Frontal cortex (tissue), 4 donors: ENCODE data around the gene INO80. TPM values are rescaled to one million over a fixed set of nuclear protein-coding genes. Genes with fewer than 3 reads are reported as not detected.
"Not testable (repeated sequence)": the region's sequence is repeated elsewhere in the genome, so short reads cannot be mapped to it uniquely, and the experiment has no call there.

Experiments
- DNase-seq, 2 donors: peaks; one replicate each; pipeline ENCODE4 v3.0.0; 2012; ENCODE audit warnings: low spot score in 2 of 2
- FAIRE-seq: peaks from 2 replicates; lab custom pipeline; 2012; peaks lifted over from hg19 to GRCh38; lab: Jason Lieb, UNC
- total RNA-seq: library from RNA; depleted of rRNA; stranded (reverse); fragments of >200 nt; gene quantifications from one replicate; pipeline ENCODE4 v1.2.3, GENCODE V29; 2014
- donor health status: control.
- donor health status: control.
- donor health status: control.

The INO80 gene
- total RNA-seq, 1 donor from 2014 or later = 35.5 TPM

DNA sequence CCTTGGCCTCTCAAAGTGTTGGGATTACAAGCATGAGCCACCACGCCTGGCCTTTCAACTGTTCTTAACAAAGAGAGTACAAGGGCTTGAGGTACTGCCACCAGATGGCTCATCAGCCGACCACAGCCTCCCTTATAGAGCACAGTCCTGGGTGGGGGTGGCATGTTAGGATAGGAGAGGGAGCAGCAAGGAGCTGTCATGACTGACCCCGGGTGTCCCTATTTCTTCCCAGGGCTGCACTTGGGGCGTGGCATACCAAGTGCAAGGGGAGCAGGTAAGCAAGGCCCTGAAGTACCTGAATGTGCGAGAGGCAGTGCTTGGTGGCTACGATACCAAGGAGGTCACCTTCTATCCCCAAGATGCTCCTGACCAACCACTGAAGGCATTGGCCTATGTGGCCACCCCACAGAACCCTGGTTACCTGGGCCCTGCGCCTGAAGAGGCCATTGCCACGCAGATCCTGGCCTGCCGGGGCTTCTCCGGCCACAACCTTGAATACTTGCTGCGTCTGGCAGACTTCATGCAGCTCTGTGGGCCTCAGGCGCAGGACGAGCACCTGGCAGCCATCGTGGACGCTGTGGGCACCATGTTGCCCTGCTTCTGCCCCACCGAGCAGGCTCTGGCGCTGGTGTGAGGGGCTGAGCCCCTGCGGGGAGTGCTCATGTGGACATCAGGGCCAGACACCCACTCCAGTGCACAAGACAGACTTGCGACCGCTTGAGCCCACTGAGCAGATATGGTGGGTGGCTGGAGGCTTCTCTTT lies 160.8 kb downstream of the INO80 start:
- FAIRE-seq = no peak
- DNase-seq = no peak

DNA sequence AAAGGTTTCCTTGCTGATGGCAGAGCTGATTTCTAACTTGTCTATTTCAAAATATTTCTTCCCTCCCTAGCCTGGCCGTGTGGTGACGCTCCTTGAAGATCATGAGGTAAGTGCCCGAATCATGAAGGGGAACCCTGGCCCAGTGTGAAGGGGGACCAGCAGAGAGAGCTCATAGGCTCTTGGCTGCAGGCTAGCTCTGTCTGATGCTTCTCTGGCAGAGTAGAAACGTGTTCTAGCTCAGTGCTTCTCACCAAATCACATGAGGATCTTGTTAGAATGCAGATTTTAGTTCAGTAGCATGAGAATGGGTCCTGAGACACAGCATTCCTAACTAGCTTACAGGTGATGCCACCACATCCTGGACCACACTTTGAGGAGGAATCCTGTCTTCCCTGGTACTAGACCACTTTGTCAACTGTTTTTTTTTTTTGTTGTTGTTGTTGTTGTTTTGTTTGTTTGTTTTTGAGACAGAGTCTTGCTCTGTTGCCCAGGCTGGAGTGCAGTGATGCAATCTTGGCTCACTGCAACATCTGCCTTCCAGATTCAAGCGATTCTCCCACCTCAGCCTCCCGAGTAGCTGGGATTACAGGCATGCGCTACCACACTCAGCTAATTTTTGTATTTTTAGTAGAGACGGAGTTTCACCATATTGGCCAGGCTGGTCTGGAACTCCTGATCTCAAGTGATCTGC lies 161.8 kb downstream of the INO80 start:
- not testable (repeated sequence) for FAIRE-seq, DNase-seq

- FAIRE-seq (no peak), DNase-seq (no peak)
These were observed 162.4 kb downstream of the INO80 start for GRCh38 chr15:40953713-40954074.

DNA sequence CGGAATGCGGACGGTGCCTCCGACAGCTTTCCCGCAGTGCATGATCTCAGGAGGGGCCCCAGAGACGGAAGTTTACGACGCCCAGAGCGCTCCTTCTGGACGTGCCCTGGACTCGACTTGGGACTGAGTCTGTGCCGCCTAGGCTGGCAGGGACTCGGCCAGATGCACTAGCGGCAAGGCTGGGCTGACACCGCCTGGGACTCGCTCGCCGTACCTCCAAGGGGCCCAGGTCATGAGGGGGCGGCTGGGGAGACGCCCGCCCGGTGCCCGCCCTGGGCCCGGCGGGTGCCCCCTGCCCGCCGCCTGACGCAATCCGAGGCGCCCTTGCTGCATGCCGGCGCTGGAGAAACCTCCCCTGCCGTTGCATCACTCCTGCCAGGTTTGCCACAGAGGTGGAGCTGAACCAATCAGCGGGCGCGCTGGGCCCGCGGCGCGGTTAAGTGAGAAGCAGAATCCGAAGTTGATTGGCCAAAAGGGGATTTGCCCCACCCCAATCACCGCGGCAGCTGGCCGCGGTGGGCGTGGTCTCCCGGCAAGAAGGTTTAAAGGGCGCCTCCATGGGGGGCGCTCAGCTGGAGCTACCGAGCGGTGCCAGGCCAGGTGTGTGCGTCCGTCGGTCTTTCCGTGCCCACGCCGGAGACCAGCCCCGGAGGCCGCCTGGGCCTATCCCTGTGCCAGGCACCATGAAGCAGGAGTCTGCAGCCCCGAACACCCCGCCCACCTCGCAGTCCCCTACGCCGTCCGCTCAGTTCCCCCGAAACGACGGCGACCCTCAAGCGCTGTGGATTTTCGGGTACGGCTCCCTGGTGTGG lies 163.0 kb downstream of the INO80 start, which contains the start of gene CHAC1:
TSS of gene CHAC1 (plus strand) at position 571 of the 812 bp plus-strand sequence. CDS start at position 684, 113 bp downstream.
- DNase-seq (peak; percentile 92 to 99), FAIRE-seq (no peak)

DNA sequence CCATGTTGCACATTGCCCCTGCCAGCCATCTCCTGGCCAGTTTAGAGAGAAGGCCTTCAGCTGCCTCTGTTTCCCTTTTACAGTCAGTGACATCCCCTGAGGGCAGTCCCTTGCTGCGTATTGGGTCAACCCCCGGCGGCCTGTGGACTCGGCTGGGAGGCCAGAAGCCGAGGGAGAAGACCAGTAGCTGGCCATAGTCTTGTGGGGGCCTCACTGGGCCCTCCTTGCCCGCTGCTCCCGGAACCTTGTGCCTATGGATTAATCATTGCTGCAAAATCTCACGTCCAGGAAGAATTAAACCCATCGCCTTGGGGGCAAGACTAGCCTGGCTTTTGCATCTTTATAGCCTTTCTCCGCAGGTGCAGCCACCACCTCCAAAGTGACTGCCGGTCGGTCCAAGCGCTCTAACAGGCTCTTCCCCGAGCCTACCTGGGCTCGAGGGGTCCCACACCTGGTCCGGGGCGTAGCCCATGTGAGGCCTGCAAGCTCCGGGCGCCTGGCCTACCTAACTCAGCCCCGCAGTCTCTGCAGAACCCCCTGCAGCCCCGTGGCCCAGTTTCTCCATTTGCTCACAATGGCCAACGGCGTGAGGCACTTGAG lies 163.7 kb downstream of the INO80 start:
- DNase-seq = no peak
- no peak for FAIRE-seq

- DNase-seq = no peak
- no peak for FAIRE-seq
These were observed 164.3 kb downstream of the INO80 start for GRCh38 chr15:40951764-40952163.

- FAIRE-seq (no peak), DNase-seq (no peak)
These were observed 166.3 kb downstream of the INO80 start for GRCh38 chr15:40949756-40950207.

- FAIRE-seq (no peak), DNase-seq (no peak)
These were observed 167.2 kb downstream of the INO80 start for GRCh38 chr15:40948706-40949473.

DNA sequence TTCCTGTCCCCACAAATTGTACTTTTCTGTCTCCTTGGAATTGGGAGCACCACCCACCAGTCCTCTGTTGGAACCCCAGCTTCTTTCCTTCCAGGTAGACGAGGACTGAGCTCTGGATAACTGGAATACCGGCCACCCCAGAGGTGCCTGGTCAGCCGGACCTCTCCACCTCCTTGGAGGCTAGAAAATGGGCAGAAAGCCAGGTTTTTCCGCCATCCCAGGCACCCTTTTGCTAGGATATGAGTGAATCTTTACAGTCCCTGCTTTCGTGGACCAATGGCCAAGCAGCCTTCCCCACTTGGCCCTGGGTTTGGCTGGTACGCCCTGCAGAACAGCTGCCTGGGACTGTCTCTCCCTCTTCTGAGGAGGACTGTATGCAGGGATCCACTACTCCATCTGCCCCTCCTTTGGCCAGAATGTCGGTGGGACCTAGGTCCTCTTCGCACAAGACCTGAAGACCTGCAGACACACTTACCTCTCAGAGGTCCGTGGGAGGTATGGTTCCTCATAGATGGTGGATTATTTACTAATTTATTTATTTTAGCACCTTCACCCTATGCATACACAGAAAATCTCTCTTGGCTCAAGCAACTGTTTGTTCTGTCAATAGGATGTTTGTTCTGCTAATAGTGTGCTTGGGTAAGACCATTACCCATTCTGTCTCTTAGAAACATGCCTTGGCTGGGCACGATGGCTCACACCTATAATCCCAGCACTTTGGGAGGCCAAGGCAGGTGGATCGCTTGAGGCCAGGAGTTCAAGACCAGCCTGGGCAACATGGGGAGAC lies 171.4 kb downstream of the INO80 start:
- DNase-seq (no peak), FAIRE-seq (no peak)

- FAIRE-seq = no peak
- DNase-seq = no peak
These were observed 172.2 kb downstream of the INO80 start for GRCh38 chr15:40943764-40944365.

- DNase-seq (no peak), FAIRE-seq (no peak)
These were observed 173.2 kb downstream of the INO80 start for GRCh38 chr15:40942878-40943277.

DNA sequence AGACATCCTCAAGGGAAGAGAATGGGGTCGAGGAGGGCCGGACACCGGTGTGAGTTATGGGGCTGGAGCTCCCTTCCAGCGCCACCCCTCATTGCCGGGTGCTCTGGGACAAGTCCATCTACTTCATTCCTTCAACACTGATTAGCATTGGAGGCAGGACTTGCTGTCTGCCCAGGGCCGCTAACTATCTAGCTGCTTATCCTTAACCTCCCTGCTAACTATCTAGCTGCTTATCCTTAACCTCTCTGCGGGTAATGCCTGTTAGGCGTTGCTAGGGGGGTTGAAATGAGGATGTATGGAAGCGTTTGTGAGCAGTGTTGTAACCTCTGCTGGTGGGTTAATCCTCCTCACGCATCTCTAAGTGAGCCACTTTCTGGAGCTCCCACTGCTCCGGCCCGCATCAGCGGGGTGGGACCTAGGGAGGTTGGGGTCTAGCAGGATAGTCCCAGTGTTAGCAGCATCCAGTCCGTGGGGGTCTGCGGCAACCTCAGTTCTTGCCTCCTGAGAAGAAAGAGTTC lies 173.7 kb downstream of the INO80 start:
- no peak for FAIRE-seq

DNA sequence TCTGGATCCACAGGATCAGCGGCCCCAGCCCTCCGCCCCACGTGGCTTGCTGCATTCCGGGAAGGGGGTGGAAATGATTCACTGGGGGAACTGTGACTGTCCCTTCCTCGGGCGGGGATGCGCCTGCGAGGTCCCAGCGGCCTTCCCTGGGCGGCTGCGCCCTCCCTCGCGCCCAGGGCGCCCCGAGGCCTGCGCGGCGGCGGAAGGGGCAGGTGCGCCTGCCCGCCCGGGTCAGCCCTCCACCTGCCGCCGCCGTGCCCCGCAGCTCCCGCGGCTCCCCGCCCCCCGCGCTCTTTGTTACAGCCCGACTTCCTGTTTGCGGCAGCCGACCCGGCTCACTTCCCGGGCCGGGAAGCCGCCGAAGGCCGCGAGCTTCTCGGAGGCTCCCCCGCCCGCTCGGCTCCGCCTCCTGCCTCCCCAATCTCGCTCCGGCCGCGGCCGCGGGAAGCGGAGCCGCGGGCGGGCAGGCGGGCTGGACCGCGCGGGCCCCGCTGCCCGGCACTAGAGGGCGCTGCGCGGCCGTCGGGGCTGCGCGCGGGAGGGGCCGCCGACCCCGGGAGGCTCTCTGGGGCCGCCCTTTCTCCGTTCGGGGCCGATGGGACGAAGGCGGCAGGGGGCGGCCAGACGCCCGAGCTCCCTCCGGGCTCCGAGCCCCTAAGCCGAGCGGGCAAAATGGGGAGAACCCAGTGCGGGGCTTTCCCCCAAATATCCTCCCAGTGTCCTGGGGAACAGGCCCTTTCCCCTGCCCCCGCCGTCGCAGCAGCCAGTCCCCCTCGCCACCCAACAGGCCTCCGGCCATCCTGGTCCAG lies 174.3 kb downstream of the INO80 start:
- DNase-seq (peak; percentile 84 to 93), FAIRE-seq (no peak)

More for the DNA sequence above, 173.7 kb downstream of the INO80 start:
- DNase-seq = no peak

DNA sequence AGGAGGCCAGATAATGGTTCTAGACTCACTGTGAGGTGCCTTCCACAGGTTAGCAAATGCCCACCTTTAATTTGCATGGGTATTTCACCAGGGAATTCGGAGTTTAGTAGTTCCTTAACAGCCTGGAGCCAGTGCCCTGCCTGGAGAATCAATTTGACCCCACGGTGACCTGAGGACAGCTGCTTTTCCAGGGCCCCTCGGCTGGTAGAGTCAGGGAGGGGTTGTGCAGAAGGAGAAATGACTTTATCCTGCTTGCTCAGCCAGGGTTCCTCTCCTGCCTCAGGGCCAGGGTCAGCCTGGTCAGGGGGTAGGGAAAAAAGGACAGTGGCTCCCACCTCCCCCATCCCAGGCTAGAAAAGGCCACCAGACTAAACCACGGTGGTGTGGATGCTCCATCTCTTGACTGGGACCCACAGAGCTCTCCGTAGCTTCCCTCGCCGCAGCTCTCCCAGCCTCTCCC lies 175.0 kb downstream of the INO80 start:
- FAIRE-seq (no peak), DNase-seq (no peak)

DNA sequence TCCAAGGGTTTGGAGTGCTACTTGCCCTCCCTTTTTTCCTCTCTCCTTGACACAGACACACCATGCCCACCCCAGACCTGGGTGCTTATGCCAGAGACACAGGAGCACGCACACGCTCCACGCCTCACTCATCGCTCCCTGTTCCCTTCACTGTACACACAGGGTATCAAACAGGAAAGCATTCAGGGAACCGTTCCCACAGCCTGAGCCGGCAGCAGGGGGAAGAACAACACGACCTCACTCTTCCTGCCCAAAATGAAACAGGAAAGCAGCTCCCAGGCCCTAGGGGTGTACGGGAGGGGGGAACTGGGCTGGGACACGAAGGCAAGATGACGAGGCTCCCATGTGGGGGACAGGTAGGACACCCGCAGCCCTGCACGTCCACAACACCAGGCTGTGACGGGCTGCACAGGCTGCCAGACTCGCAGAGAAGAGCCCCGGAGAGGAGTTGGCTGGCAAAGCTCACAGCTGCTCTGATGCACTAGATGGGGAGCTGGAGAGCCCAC lies 175.7 kb downstream of the INO80 start:
- FAIRE-seq (no peak), DNase-seq (no peak)

GRCh38 chr15:40938536-40938870 lies 177.6 kb downstream of the INO80 start:
- FAIRE-seq = no peak

More at GRCh38 chr15:40938536-40938870, 177.6 kb downstream of the INO80 start:
- no peak for DNase-seq
